CD14-positive monocyte (primary cell): ENCODE measurements around the gene LRRC4B. TPM values are rescaled to one million over a fixed set of nuclear protein-coding genes. Genes with fewer than 3 reads are reported as not detected.
"Not testable (repeated sequence)": the region's sequence is repeated elsewhere in the genome, so short reads cannot be mapped to it uniquely, and the experiment has no call there.

Experiments used
- DNase-seq, 3 donors: peaks; one replicate each; pipeline ENCODE4 v3.0.0-alpha.2; 2011 to 2022
- H2AFZ ChIP-seq: 2 replicates; pipeline ENCODE4 v1.6.0; 2012; ENCODE audit warnings: mild to moderate bottlenecking, low read depth, low read length, inconsistent platforms; ENCODE audit not compliant: insufficient read depth, poor library complexity, severe bottlenecking
- H3K27ac ChIP-seq, 2 donors: 1 replicate in 1 of 2; 2 replicates in 1 of 2; pipeline ENCODE4 v1.5.1; 2012 to 2013; ENCODE audit warnings: low read length in 2 of 2, control low read depth in 1 of 2, inconsistent platforms in 1 of 2, low read depth in 1 of 2, mild to moderate bottlenecking in 1 of 2
- H3K27me3 ChIP-seq, 2 donors: one replicate each; pipeline versions ENCODE4 v1.6.0 to v1.6.1; 2011 to 2013; ENCODE audit warnings: low read length in 2 of 2; ENCODE audit not compliant: control insufficient read depth in 2 of 2, insufficient read depth in 2 of 2
- H3K36me3 ChIP-seq, 2 donors: replicated peaks in 1 of 2; 1 replicate in 1 of 2; 2 replicates in 1 of 2; pipeline versions ENCODE4 v1.5.1 to v1.6.1; 2012 to 2013; ENCODE audit warnings: low read length in 2 of 2, control low read depth in 1 of 2, inconsistent platforms in 1 of 2, mild to moderate bottlenecking in 1 of 2; ENCODE audit not compliant: insufficient read depth in 2 of 2, control insufficient read depth in 1 of 2
- H3K4me1 ChIP-seq, 2 donors: 1 replicate in 1 of 2; 2 replicates in 1 of 2; pipeline versions ENCODE4 v1.5.1 to v1.6.1; 2012 to 2013; ENCODE audit warnings: low read length in 2 of 2, control low read depth in 1 of 2, inconsistent platforms in 1 of 2, mild to moderate bottlenecking in 1 of 2, moderate library complexity in 1 of 2; ENCODE audit not compliant: insufficient read depth in 2 of 2, control insufficient read depth in 1 of 2
- H3K4me2 ChIP-seq: replicated peaks from 2 replicates; pipeline ENCODE3; 2012; ENCODE audit warnings: low read length, moderate library complexity, mild to moderate bottlenecking; ENCODE audit not compliant: poor library complexity, severe bottlenecking; ENCODE audit errors: extremely low read depth
- H3K4me3 ChIP-seq, 3 experiments: fragments of 200-600 bp in 1 of 3; sonication (generic) in 1 of 3; replicated peaks in 1 of 3; 1 replicate in 2 of 3; 2 replicates in 1 of 3; pipeline ENCODE4 v1.5.1; 2011 to 2013; ENCODE audit warnings: low read length in 3 of 3, mild to moderate bottlenecking in 3 of 3, control low read depth in 2 of 3, low read depth in 2 of 3, inconsistent platforms in 1 of 3, moderate library complexity in 1 of 3
- H3K79me2 ChIP-seq: 2 replicates; pipeline ENCODE4 v1.6.0; 2012; ENCODE audit warnings: mild to moderate bottlenecking, control low read depth, inconsistent platforms, low read length, moderate library complexity; ENCODE audit not compliant: insufficient read depth
- H3K9ac ChIP-seq: 2 replicates; pipeline ENCODE4 v1.6.0; 2017; ENCODE audit warnings: low read length, mild to moderate bottlenecking; ENCODE audit not compliant: insufficient read depth, poor library complexity, severe bottlenecking
- H3K9me3 ChIP-seq, 2 donors: replicated peaks in 1 of 2; 1 replicate in 1 of 2; 2 replicates in 1 of 2; pipeline versions ENCODE4 v1.5.1 to v1.6.1; 2012 to 2013; ENCODE audit warnings: low read length in 2 of 2, control low read depth in 1 of 2; ENCODE audit not compliant: control insufficient read depth in 1 of 2, insufficient read depth in 1 of 2
- H4K20me1 ChIP-seq: 2 replicates; pipeline ENCODE4 v1.6.0; 2012; ENCODE audit warnings: mild to moderate bottlenecking, low read length, control low read depth, moderate library complexity; ENCODE audit not compliant: insufficient read depth
- H3K27ac Mint-ChIP-seq, 7 donors: one replicate each; pipeline ENCODE4 v1.8.0; 2020; ENCODE audit warnings: mild to moderate bottlenecking in 7 of 7, mixed read lengths in 7 of 7, moderate library complexity in 6 of 7, inconsistent platforms in 2 of 7
- H3K27me3 Mint-ChIP-seq, 3 donors: one replicate each; pipeline ENCODE4 v1.8.0; 2021 to 2022; ENCODE audit warnings: low read depth in 3 of 3, mild to moderate bottlenecking in 3 of 3, mixed read lengths in 3 of 3, moderate library complexity in 3 of 3, inconsistent platforms in 1 of 3
- H3K36me3 Mint-ChIP-seq, 2 donors: one replicate each; pipeline ENCODE4 v1.8.0; 2020; ENCODE audit warnings: mixed read lengths in 2 of 2, inconsistent platforms in 1 of 2, mild to moderate bottlenecking in 1 of 2
- H3K4me1 Mint-ChIP-seq: one replicate; pipeline ENCODE4 v1.8.0; 2020; ENCODE audit warnings: mild to moderate bottlenecking, mixed read lengths
- H3K4me3 Mint-ChIP-seq, 2 donors: one replicate each; pipeline ENCODE4 v1.8.0; 2020; ENCODE audit warnings: mild to moderate bottlenecking in 2 of 2, mixed read lengths in 2 of 2, moderate library complexity in 1 of 2
- H3K9me3 Mint-ChIP-seq, 7 donors: one replicate each; pipeline ENCODE4 v1.8.0; 2020 to 2022; ENCODE audit warnings: mixed read lengths in 7 of 7, mild to moderate bottlenecking in 6 of 7, moderate library complexity in 6 of 7, inconsistent platforms in 2 of 7
- WGBS: methylation state at CpG from one replicate; pipeline ENCODE4 v1.1.5; 2013; ENCODE audit warnings: missing lambda C conversion rate; ENCODE audit not compliant: insufficient coverage; 5-methylcytosine and 5-hydroxymethylcytosine counted together
- intact Hi-C, 2 donors: fragments of 100-400 bp; cut with micrococcal nuclease; formaldehyde crosslinking; loops; one replicate each; pipeline versions ENCODE4 v1.15.0 to v1.15.1; 2023
- polyA plus RNA-seq, 3 donors: library from polyadenylated mRNA; depleted of rRNA in 1 of 3; unstranded in 2 of 3; stranded (reverse) in 1 of 3; fragments of 300-500 nt in 2 of 3; fragments of >200 nt in 1 of 3; fragmentation: Illumina TruSeq in 2 of 3; gene quantifications; 1 replicate in 2 of 3; 2 replicates in 1 of 3; pipeline ENCODE4 v1.2.3, GENCODE V29; 2012 to 2021
- TF ChIP-seq, protein P1 (sequence below): fragments of 200-600 bp; IDR thresholded peaks from one replicate; pipeline ENCODE4 v1.8.0; 2022; ENCODE audit warnings: antibody characterized with exemption, mild to moderate bottlenecking

LRRC4B gene
- polyA plus RNA-seq, 3 donors: not detected

DNA sequence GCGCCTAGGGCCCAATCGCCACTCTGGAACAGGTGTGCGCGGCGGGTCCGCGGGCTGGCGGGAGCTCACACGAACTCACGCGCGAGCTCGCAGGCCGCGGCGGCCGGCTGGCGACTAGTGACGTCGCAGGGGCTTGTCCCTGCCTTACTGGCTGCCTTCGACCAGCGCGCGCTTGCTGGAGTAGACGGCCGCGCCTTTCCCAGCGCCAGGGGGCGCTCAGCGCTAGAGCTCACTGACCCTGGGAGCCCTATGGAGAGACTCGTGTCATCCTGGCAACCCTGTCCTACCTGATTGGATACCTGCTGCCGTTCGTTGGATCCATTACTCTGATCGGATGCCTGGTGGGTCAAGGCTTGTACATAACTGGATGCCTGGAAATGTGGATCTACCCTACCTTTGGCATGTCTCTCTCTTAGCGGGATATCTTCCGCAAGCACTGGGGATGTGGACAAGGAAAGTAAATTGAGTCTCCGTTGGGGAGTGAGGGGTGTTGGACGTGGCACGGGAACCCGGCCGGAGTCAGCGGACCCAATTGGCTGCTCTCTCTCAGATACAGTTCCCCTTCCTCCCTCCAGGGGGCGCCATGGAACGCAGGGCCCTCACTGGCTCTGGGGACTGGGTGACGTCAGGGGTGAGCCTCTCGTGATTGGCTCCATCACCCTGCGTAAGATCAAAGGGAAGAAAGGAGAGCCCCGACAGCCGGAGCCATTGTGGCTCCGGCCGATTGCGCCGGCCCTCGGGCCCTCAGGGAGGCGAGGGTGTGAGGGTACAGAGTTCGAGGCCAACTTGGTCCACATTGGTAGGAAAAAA, 36.2 kb upstream of the LRRC4B start:
- not testable (repeated sequence) for H3K36me3 ChIP-seq
- peaks cover 36 to 54% (median 46%) of the 10 kb centered on the region in 3 donors for H3K27me3 Mint-ChIP-seq

DNA sequence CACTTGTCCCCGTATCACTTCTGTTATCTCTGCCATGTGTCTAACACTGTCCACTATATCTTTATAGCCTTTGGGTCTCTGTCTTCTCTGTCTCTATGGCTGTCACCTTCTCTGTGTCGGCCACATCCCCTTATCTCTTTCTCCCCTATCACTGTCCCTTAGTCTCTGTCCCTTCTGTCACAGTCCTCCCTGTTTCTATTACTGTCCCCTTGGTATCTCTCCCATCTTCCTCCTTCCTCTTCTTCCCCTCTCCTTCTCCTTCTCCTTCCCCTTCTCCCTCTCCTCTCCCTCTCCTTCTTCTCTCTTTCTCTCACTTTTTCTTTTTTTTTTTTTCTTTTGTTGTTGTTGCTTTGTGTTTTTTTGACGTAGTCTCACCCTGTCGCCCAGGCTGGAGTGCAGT, 34.7 kb upstream of the LRRC4B start:
- TF ChIP-seq, protein P1, sequence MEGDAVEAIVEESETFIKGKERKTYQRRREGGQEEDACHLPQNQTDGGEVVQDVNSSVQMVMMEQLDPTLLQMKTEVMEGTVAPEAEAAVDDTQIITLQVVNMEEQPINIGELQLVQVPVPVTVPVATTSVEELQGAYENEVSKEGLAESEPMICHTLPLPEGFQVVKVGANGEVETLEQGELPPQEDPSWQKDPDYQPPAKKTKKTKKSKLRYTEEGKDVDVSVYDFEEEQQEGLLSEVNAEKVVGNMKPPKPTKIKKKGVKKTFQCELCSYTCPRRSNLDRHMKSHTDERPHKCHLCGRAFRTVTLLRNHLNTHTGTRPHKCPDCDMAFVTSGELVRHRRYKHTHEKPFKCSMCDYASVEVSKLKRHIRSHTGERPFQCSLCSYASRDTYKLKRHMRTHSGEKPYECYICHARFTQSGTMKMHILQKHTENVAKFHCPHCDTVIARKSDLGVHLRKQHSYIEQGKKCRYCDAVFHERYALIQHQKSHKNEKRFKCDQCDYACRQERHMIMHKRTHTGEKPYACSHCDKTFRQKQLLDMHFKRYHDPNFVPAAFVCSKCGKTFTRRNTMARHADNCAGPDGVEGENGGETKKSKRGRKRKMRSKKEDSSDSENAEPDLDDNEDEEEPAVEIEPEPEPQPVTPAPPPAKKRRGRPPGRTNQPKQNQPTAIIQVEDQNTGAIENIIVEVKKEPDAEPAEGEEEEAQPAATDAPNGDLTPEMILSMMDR: no peak
- no peaks in the 10 kb centered on the region for H3K79me2 ChIP-seq
- H2AFZ ChIP-seq: no peak overlapping the region
- intact Hi-C loops: no loop called here
- DNase-seq: no peak
- peaks cover 2 to 4% of the 10 kb centered on the region in 2 donors for H3K4me1 ChIP-seq
- peaks cover 11 to 39% (median 24%) of the 10 kb centered on the region in 7 donors for H3K9me3 Mint-ChIP-seq
- no peaks in the 10 kb centered on the region for H3K36me3 ChIP-seq
- no peak overlapping the region for H3K27ac Mint-ChIP-seq
- H3K9me3 ChIP-seq: peaks cover 12 to 23% of the 10 kb centered on the region in 2 donors
- H3K4me1 Mint-ChIP-seq: no peaks in the 10 kb centered on the region
- H3K4me3 ChIP-seq: no peak overlapping the region
- H3K36me3 Mint-ChIP-seq: peaks cover 0 to 7% of the 10 kb centered on the region in 2 donors
- no peak overlapping the region for H3K27ac ChIP-seq
- no peaks in the 10 kb centered on the region for H4K20me1 ChIP-seq
- peaks cover 2 to 26% of the 10 kb centered on the region in 2 donors for H3K27me3 ChIP-seq
- no peak overlapping the region for H3K4me2 ChIP-seq
- H3K27me3 Mint-ChIP-seq: peaks cover 30 to 46% (median 41%) of the 10 kb centered on the region in 3 donors
- 100% methylated on average over 4 of the region's 4 CpGs for WGBS
- no peak overlapping the region for H3K9ac ChIP-seq
- no peak overlapping the region for H3K4me3 Mint-ChIP-seq

More for the DNA sequence above, 36.2 kb upstream of the LRRC4B start:
- H4K20me1 ChIP-seq, H3K4me1 ChIP-seq, intact Hi-C loops, H3K36me3 Mint-ChIP-seq, DNase-seq, H3K27ac Mint-ChIP-seq, H3K4me1 Mint-ChIP-seq, H2AFZ ChIP-seq, H3K9ac ChIP-seq, H3K4me3 Mint-ChIP-seq, H3K4me2 ChIP-seq, H3K27ac ChIP-seq, H3K79me2 ChIP-seq, H3K4me3 ChIP-seq: not testable (repeated sequence)
- peaks cover 19 to 29% of the 10 kb centered on the region in 2 donors for H3K9me3 ChIP-seq
- no CpG with 5 or more reads among the region's 56 CpGs for WGBS
- TF ChIP-seq, protein P1: peak; percentile 8
- peaks cover 2 to 34% of the 10 kb centered on the region in 2 donors for H3K27me3 ChIP-seq
- peaks cover 17 to 47% (median 36%) of the 10 kb centered on the region in 7 donors for H3K9me3 Mint-ChIP-seq
